ACC112 (cell line): ENCODE measurements around the gene BCL7C.
"Not testable (repeated sequence)": the region's sequence is repeated elsewhere in the genome, so short reads cannot be mapped to it uniquely, and the experiment has no call there.

ENCODE experiments used
- H2AFZ ChIP-seq: fragments of 200-600 bp; sonication (generic); one replicate; pipeline ENCODE4 v1.6.0; 2017; ENCODE audit warnings: antibody characterized with exemption, low read length; ENCODE audit not compliant: unreplicated experiment
- H3K27ac ChIP-seq: fragments of 200-600 bp; sonication (generic); 2 replicates; pipeline ENCODE4 v1.5.1; 2014; ENCODE audit warnings: low read depth, mild to moderate bottlenecking, antibody characterized with exemption, low read length, moderate library complexity
- H3K27me3 ChIP-seq: fragments of 200-600 bp; sonication (generic); 2 replicates; pipeline ENCODE4 v1.6.1; 2014; ENCODE audit warnings: mild to moderate bottlenecking, antibody characterized with exemption, low read length, moderate library complexity, mixed read lengths; ENCODE audit not compliant: insufficient read depth
- H3K36me3 ChIP-seq: fragments of 200-600 bp; sonication (generic); 2 replicates; pipeline ENCODE4 v1.6.1; 2016; ENCODE audit warnings: mild to moderate bottlenecking, antibody characterized with exemption, low read length, moderate library complexity, mixed read lengths; ENCODE audit not compliant: insufficient read depth
- H3K4me1 ChIP-seq: fragments of 200-600 bp; sonication (generic); one replicate; pipeline ENCODE4 v1.6.1; 2016; ENCODE audit warnings: low read length, mixed read lengths; ENCODE audit not compliant: insufficient read depth, unreplicated experiment, control insufficient read depth
- H3K4me3 ChIP-seq: fragments of 200-600 bp; sonication (generic); 2 replicates; pipeline ENCODE4 v1.5.1; 2014; ENCODE audit warnings: mild to moderate bottlenecking, low read depth, low read length
- H3K79me2 ChIP-seq: fragments of 200-600 bp; sonication (generic); one replicate; pipeline ENCODE4 v1.6.0; 2016; ENCODE audit warnings: low read length; ENCODE audit not compliant: control insufficient read depth, unreplicated experiment, insufficient read depth

The BCL7C gene

GRCh38 chr16:30893417-30893743 lies 497 bp downstream of the BCL7C start:
- H3K27ac ChIP-seq, result 0 out of 2 replicates have a peak overlapping the region, but pooled peaks have one; percentile 4

GRCh38 chr16:30892670-30893416 lies 1.0 kb downstream of the BCL7C start:
- Histone ChIP-seq H3K4me1 (peaks cover 25% of the 10 kb centered on the region), H3K36me3 (no peaks in the 10 kb centered on the region), H3K79me2 (peaks cover 9% of the 10 kb centered on the region), H3K27ac (no peak overlapping the region), H3K4me3 (peak overlapping the region; percentile 88), H2AFZ (no peak overlapping the region), H3K27me3 (no peaks in the 10 kb centered on the region)

More at GRCh38 chr16:30893417-30893743, 497 bp downstream of the BCL7C start:
- no peaks in the 10 kb centered on the region for H3K27me3 ChIP-seq
- H3K79me2 ChIP-seq, result peaks cover 9% of the 10 kb centered on the region
- peak overlapping the region; percentile 88 for H3K4me3 ChIP-seq
- peaks cover 25% of the 10 kb centered on the region for H3K4me1 ChIP-seq
- no peaks in the 10 kb centered on the region for H3K36me3 ChIP-seq
- H2AFZ ChIP-seq, result peak overlapping the region; percentile 74

- H3K79me2 ChIP-seq, H3K27ac ChIP-seq, H2AFZ ChIP-seq, H3K36me3 ChIP-seq, H3K4me3 ChIP-seq, H3K27me3 ChIP-seq: not testable (repeated sequence)
- peaks cover 24% of the 10 kb centered on the region for H3K4me1 ChIP-seq
Observed at GRCh38 chr16:30891043-30891823, 2.6 kb downstream of the BCL7C start.

- peaks cover 10% of the 10 kb centered on the region for H3K4me1 ChIP-seq
- H3K4me3 ChIP-seq, result no peak overlapping the region
- H3K36me3 ChIP-seq, result peaks cover 3% of the 10 kb centered on the region; the same call in 1 of the 2 replicates
- H3K79me2 ChIP-seq, result peaks cover 9% of the 10 kb centered on the region
- no peaks in the 10 kb centered on the region for H3K27me3 ChIP-seq
- no peak overlapping the region for H2AFZ ChIP-seq
- H3K27ac ChIP-seq, result no peak overlapping the region
Observed at GRCh38 chr16:30889721-30890120, 4.2 kb downstream of the BCL7C start.

GRCh38 chr16:30888856-30889499 lies 4.9 kb downstream of the BCL7C start:
- Histone ChIP-seq H3K4me3 (no peak overlapping the region), H3K27me3 (no peaks in the 10 kb centered on the region), H3K36me3 (peaks cover 3% of the 10 kb centered on the region; the same call in 1 of the 2 replicates), H3K27ac (no peak overlapping the region), H3K4me1 (peaks cover 6% of the 10 kb centered on the region), H3K79me2 (peaks cover 9% of the 10 kb centered on the region), H2AFZ (no peak overlapping the region)

- no peaks in the 10 kb centered on the region for H3K27me3 ChIP-seq
- H3K4me1 ChIP-seq, result peaks cover 2% of the 10 kb centered on the region
- no peak overlapping the region for H2AFZ ChIP-seq
- H3K79me2 ChIP-seq, result peaks cover 3% of the 10 kb centered on the region
- no peak overlapping the region for H3K4me3 ChIP-seq
- peaks cover 3% of the 10 kb centered on the region; the same call in 1 of the 2 replicates for H3K36me3 ChIP-seq
- H3K27ac ChIP-seq, result no peak overlapping the region
Observed at GRCh38 chr16:30887927-30888326, 6.0 kb downstream of the BCL7C start.

- no peaks in the 10 kb centered on the region for H3K4me1 ChIP-seq
Observed at GRCh38 chr16:30886145-30886544, 7.7 kb downstream of the BCL7C start.

GRCh38 chr16:30885196-30885595 lies 8.7 kb downstream of the BCL7C start:
- Histone ChIP-seq H2AFZ (no peak overlapping the region), H3K27ac (no peak overlapping the region), H3K27me3 (no peaks in the 10 kb centered on the region), H3K4me1 (no peaks in the 10 kb centered on the region), H3K4me3 (no peak overlapping the region), H3K36me3 (peaks cover 3% of the 10 kb centered on the region; the same call in 1 of the 2 replicates), H3K79me2 (no peaks in the 10 kb centered on the region)

More at GRCh38 chr16:30886145-30886544, 7.7 kb downstream of the BCL7C start:
- Histone ChIP-seq H2AFZ (no peak overlapping the region), H3K4me3 (no peak overlapping the region), H3K36me3 (peaks cover 3% of the 10 kb centered on the region; the same call in 1 of the 2 replicates), H3K79me2 (no peaks in the 10 kb centered on the region), H3K27me3 (no peaks in the 10 kb centered on the region), H3K27ac (no peak overlapping the region)

- Histone ChIP-seq H3K36me3 (peaks cover 3% of the 10 kb centered on the region; the same call in 1 of the 2 replicates), H3K4me3 (no peak overlapping the region), H2AFZ (no peak overlapping the region), H3K79me2 (no peaks in the 10 kb centered on the region), H3K4me1 (no peaks in the 10 kb centered on the region), H3K27ac (no peak overlapping the region), H3K27me3 (no peaks in the 10 kb centered on the region)
Observed at GRCh38 chr16:30884760-30885159, 9.1 kb downstream of the BCL7C start.

GRCh38 chr16:30882429-30883310 lies 11.2 kb downstream of the BCL7C start:
- no peak overlapping the region for H2AFZ ChIP-seq
- no peaks in the 10 kb centered on the region for H3K4me1 ChIP-seq
- H3K79me2 ChIP-seq, result no peaks in the 10 kb centered on the region
- no peaks in the 10 kb centered on the region for H3K27me3 ChIP-seq
- H3K27ac ChIP-seq, result no peak overlapping the region
- H3K4me3 ChIP-seq, result no peak overlapping the region
- peaks cover 3% of the 10 kb centered on the region; the same call in 1 of the 2 replicates for H3K36me3 ChIP-seq
